Measurements from ENCODE around the gene MPND.

Gene MPND

GRCh38 chr19:4363571-4364304, 20.4 kb downstream of the MPND start:
- DNase-seq (ENCODE audit: insufficient read length, low spot score): no peak
- no peak for TF ChIP-seq CTCF (IDR thresholded peaks at IDR 0.05; ENCODE audit: insufficient read depth, missing control alignments)
- FAIRE-seq: no peak

- TF ChIP-seq CTCF (IDR thresholded peaks at IDR 0.05; ENCODE audit: insufficient read depth, missing control alignments): no peak
- FAIRE-seq (no peak), DNase-seq (ENCODE audit: insufficient read length, low spot score) (no peak)
These were observed 22.0 kb downstream of the MPND start for GRCh38 chr19:4365341-4365740.

- DNase-seq (ENCODE audit: insufficient read length, low spot score) (no peak), FAIRE-seq (no peak)
- TF ChIP-seq CTCF (IDR thresholded peaks at IDR 0.05; ENCODE audit: insufficient read depth, missing control alignments): no peak
These were observed 22.7 kb downstream of the MPND start for GRCh38 chr19:4365791-4366665.

GRCh38 chr19:4366666-4367335, 23.4 kb downstream of the MPND start:
- DNase-seq (ENCODE audit: insufficient read length, low spot score) (no peak), FAIRE-seq (no peak)
- no peak for TF ChIP-seq CTCF (IDR thresholded peaks at IDR 0.05; ENCODE audit: insufficient read depth, missing control alignments)

- no peak for TF ChIP-seq CTCF (IDR thresholded peaks at IDR 0.05; ENCODE audit: insufficient read depth, missing control alignments)
- FAIRE-seq (no peak), DNase-seq (ENCODE audit: insufficient read length, low spot score) (no peak)
These were observed 24.0 kb downstream of the MPND start for GRCh38 chr19:4367336-4367723.

GRCh38 chr19:4367781-4368127, 24.4 kb downstream of the MPND start:
- no peak for DNase-seq (ENCODE audit: insufficient read length, low spot score)
- no peak for FAIRE-seq
- TF ChIP-seq CTCF (IDR thresholded peaks at IDR 0.05; ENCODE audit: insufficient read depth, missing control alignments): no peak

Data from D721Med (cell line).